Stomach (tissue), 4 donors: ENCODE measurements around the gene PIM3.

ENCODE experiments used
- CTCF ChIP-seq, 7 experiments: fragments of 450-650 bp in 4 of 7; fragments of 200-600 bp in 3 of 7; sonication (generic) in 3 of 7; IDR thresholded peaks; one replicate each; pipeline ENCODE4 v1.5.1; 2016 to 2019; ENCODE audit warnings: antibody characterized with exemption in 7 of 7, control low read depth in 2 of 7, mild to moderate bottlenecking in 1 of 7
- POLR2A ChIP-seq, 4 donors: fragments of 450-650 bp; IDR thresholded peaks; one replicate each; pipeline ENCODE4 v1.6.1; 2016; ENCODE audit warnings: antibody characterized with exemption in 4 of 4, control low read depth in 2 of 4, mild to moderate bottlenecking in 1 of 4, moderate library complexity in 1 of 4
- POLR2AphosphoS5 ChIP-seq, 3 donors: sonication (generic); formaldehyde crosslinking; IDR thresholded peaks; one replicate each; pipeline ENCODE4 v1.6.1; 2016; ENCODE audit warnings: antibody characterized with exemption in 3 of 3

DNA sequence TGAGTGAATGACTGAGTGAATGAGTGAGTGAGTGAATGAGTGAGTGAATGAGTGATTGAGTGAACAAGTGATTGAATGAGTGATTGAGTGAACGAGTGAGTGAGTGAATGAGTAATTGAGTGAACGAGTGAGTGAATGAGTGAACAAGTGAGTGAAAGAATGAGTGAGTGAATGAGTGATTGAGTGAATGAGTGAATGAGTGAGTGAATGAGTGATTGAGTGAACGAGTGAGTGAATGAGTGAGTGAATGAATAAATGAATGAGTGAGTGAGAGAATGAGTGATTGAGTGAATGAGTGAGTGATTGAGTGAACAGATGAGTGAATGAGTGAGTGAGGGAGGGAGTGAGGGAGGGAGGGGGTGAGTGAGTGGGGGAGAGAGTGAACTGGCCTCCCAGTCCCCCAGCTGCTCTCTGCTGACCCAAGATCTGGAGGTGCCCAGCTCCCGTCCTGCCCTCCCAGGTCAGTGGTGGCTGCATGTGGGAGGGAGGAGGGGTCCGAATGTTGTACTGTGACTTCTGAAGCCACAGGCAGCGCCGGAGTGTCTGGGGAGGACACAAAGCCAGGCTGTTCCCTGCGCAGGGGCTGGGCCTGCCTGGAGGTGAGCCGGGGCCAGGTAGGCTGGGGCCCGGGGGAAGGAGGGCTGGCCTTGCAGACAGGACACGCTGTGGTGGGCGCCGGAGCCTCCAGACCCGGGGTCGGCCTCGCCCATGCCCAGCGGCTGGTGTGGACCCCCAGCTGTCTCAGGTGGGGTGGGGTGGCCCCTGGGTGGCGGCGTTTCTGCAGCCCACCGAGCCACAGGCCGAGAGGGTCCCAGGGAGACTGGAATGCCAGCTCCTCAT lies 17.8 kb upstream of the PIM3 start:
- TF ChIP-seq POLR2AphosphoS5 (IDR thresholded peaks at IDR 0.05) (no peak), POLR2A (IDR thresholded peaks at IDR 0.05) (no peak), CTCF (IDR thresholded peaks at IDR 0.05) (no peak)
